ENCODE results near the gene ATXN1.
"Not testable (repeated sequence)": the region's sequence is repeated elsewhere in the genome, so short reads cannot be mapped to it uniquely, and the experiment has no call there.

The ATXN1 gene

GRCh38 chr6:16704401-16705045, 56.7 kb downstream of the ATXN1 start:
- Mint-ChIP-seq H3K4me3 (peak overlapping the region; percentile 32), H3K4me1 (peaks cover 38% of the 10 kb centered on the region), H3K27ac (peak overlapping the region; percentile 49), H3K27me3 (ENCODE audit: low read depth, poor library complexity) (peaks cover 3% of the 10 kb centered on the region), H3K9me3 (peaks cover 8% of the 10 kb centered on the region), H3K36me3 (ENCODE audit: low read depth) (no peaks in the 10 kb centered on the region)
- DNase-seq, result no peak
- no peak for TF ChIP-seq CTCF (IDR thresholded peaks at IDR 0.05)

GRCh38 chr6:16702627-16703378, 58.5 kb downstream of the ATXN1 start:
- not testable (repeated sequence) for H3K27ac Mint-ChIP-seq; H3K27me3 Mint-ChIP-seq (ENCODE audit: low read depth, poor library complexity); H3K4me3 Mint-ChIP-seq; H3K9me3 Mint-ChIP-seq; DNase-seq; H3K36me3 Mint-ChIP-seq (ENCODE audit: low read depth)
- H3K4me1 Mint-ChIP-seq, result peaks cover 55% of the 10 kb centered on the region

GRCh38 chr6:16700916-16701234, 60.4 kb downstream of the ATXN1 start:
- H3K4me3 Mint-ChIP-seq, result peak overlapping the region; percentile 58
- no peak for DNase-seq
- H3K9me3 Mint-ChIP-seq, result peaks cover 8% of the 10 kb centered on the region
- peaks cover 60% of the 10 kb centered on the region for H3K4me1 Mint-ChIP-seq
- no peaks in the 10 kb centered on the region for H3K36me3 Mint-ChIP-seq (ENCODE audit: low read depth)
- H3K27ac Mint-ChIP-seq, result peak overlapping the region; percentile 76
- H3K27me3 Mint-ChIP-seq (ENCODE audit: low read depth, poor library complexity), result peaks cover 3% of the 10 kb centered on the region
- TF ChIP-seq CTCF (IDR thresholded peaks at IDR 0.05), result no peak

GRCh38 chr6:16700202-16700915, 60.9 kb downstream of the ATXN1 start:
- DNase-seq, result peak; percentile 18
- Mint-ChIP-seq H3K27me3 (ENCODE audit: low read depth, poor library complexity) (no peaks in the 10 kb centered on the region), H3K27ac (peak overlapping the region; percentile 76), H3K4me3 (peak overlapping the region; percentile 56), H3K36me3 (ENCODE audit: low read depth) (no peaks in the 10 kb centered on the region), H3K4me1 (peaks cover 57% of the 10 kb centered on the region), H3K9me3 (peaks cover 8% of the 10 kb centered on the region)
- no peak for TF ChIP-seq CTCF (IDR thresholded peaks at IDR 0.05)

- Mint-ChIP-seq H3K36me3 (ENCODE audit: low read depth) (no peaks in the 10 kb centered on the region), H3K27me3 (ENCODE audit: low read depth, poor library complexity) (no peaks in the 10 kb centered on the region), H3K4me1 (peaks cover 46% of the 10 kb centered on the region), H3K27ac (peak overlapping the region; percentile 76), H3K4me3 (peak overlapping the region; percentile 45), H3K9me3 (peaks cover 11% of the 10 kb centered on the region)
- no peak for DNase-seq
- no peak for TF ChIP-seq CTCF (IDR thresholded peaks at IDR 0.05)
These were observed 62.0 kb downstream of the ATXN1 start for GRCh38 chr6:16698997-16699868.

GRCh38 chr6:16698162-16698533, 63.1 kb downstream of the ATXN1 start:
- no peak for DNase-seq
- no peaks in the 10 kb centered on the region for H3K27me3 Mint-ChIP-seq (ENCODE audit: low read depth, poor library complexity)
- peak overlapping the region; percentile 58 for H3K27ac Mint-ChIP-seq
- H3K36me3 Mint-ChIP-seq (ENCODE audit: low read depth), result no peaks in the 10 kb centered on the region
- no peak for TF ChIP-seq CTCF (IDR thresholded peaks at IDR 0.05)
- peaks cover 42% of the 10 kb centered on the region for H3K4me1 Mint-ChIP-seq
- H3K4me3 Mint-ChIP-seq, result no peak overlapping the region
- peaks cover 11% of the 10 kb centered on the region for H3K9me3 Mint-ChIP-seq
